OCI-LY7 (cell line): Measurements from ENCODE around the gene GPR78. TPM values are rescaled to one million over a fixed set of nuclear protein-coding genes. Genes with fewer than 3 reads are reported as not detected.

Experiments used
- BruUV-seq: library from RNA; stranded (reverse); fragments of 400-500 nt; replicated peaks from 2 replicates; lab custom pipeline; 2021; lab: Mats Ljungman, UMichigan
- CTCF ChIA-PET: fragments of 300-600 bp; sonication (Branson Sonifier 250); formaldehyde crosslinking; loops from one replicate; lab custom pipeline; 2022; ENCODE audit warnings: antibody characterized with exemption; ENCODE audit not compliant: unreplicated experiment; lab: Charles Lee
- POLR2A ChIA-PET: fragments of 300-600 bp; sonication (Branson Sonifier 250); formaldehyde crosslinking; loops from one replicate; lab custom pipeline; 2022; ENCODE audit warnings: antibody characterized with exemption; lab: Charles Lee
- DNase-seq: peaks from one replicate; pipeline ENCODE4 v3.0.0-alpha.2; 2015; ENCODE audit warnings: low spot score
- H2AFZ ChIP-seq: fragments of 200-600 bp; sonication (generic), shearing (Covaris generic); 2 replicates; pipeline ENCODE4 v1.6.1; 2014; ENCODE audit warnings: mild to moderate bottlenecking, antibody characterized with exemption, low read length, moderate library complexity
- H3K27ac ChIP-seq: fragments of 200-600 bp; sonication (generic); 2 replicates; pipeline ENCODE4 v1.5.1; 2014; ENCODE audit warnings: mixed run types, low read depth, mild to moderate bottlenecking, moderate library complexity, low read length, inconsistent platforms; ENCODE audit not compliant: poor library complexity, severe bottlenecking
- H3K36me3 ChIP-seq: fragments of 200-600 bp; sonication (generic); 2 replicates; pipeline ENCODE4 v1.6.1; 2014; ENCODE audit warnings: mild to moderate bottlenecking, antibody characterized with exemption, low read length, moderate library complexity, mixed read lengths; ENCODE audit not compliant: insufficient read depth
- H3K4me1 ChIP-seq: fragments of 200-600 bp; sonication (generic); 2 replicates; pipeline ENCODE4 v1.5.1; 2014; ENCODE audit warnings: mild to moderate bottlenecking, low read length; ENCODE audit not compliant: insufficient read depth, poor library complexity, severe bottlenecking
- H3K4me2 ChIP-seq: fragments of 200-600 bp; sonication (generic); 2 replicates; pipeline ENCODE4 v1.6.1; 2014; ENCODE audit warnings: mild to moderate bottlenecking, low read length
- H3K4me3 ChIP-seq: fragments of 200-600 bp; sonication (generic); 2 replicates; pipeline ENCODE4 v1.5.1; 2014; ENCODE audit warnings: mild to moderate bottlenecking, low read depth, low read length; ENCODE audit not compliant: poor library complexity, severe bottlenecking
- H3K79me2 ChIP-seq: fragments of 200-600 bp; sonication (generic); 2 replicates; pipeline ENCODE4 v1.6.1; 2016; ENCODE audit warnings: low read depth, mild to moderate bottlenecking, low read length, moderate library complexity, mixed read lengths; ENCODE audit not compliant: insufficient read depth
- H3K9me2 ChIP-seq: fragments of 200-600 bp; sonication (generic); 2 replicates; pipeline ENCODE4 v1.6.1; 2016; ENCODE audit warnings: mild to moderate bottlenecking, low read length, mixed read lengths; ENCODE audit not compliant: insufficient read depth
- H3K9me3 ChIP-seq: fragments of 200-600 bp; sonication (generic); 2 replicates; pipeline ENCODE4 v1.6.1; 2014; ENCODE audit warnings: mild to moderate bottlenecking, mixed run types, low read length, mixed read lengths
- H4K20me1 ChIP-seq: fragments of 200-600 bp; sonication (generic); 2 replicates; pipeline ENCODE4 v1.6.1; 2014; ENCODE audit warnings: mild to moderate bottlenecking, antibody characterized with exemption, low read length, moderate library complexity, mixed read lengths; ENCODE audit not compliant: insufficient read depth
- CTCF ChIP-seq: fragments of 200-600 bp; sonication (generic); conservative IDR thresholded peaks from 2 replicates; pipeline ENCODE4 v1.5.1; 2014; ENCODE audit warnings: mild to moderate bottlenecking, antibody characterized with exemption, low read length, moderate library complexity, mixed read lengths
- EZH2phosphoT487 ChIP-seq: fragments of 200-600 bp; sonication (generic); IDR thresholded peaks from 2 replicates; pipeline ENCODE4 v1.6.1; 2018; ENCODE audit warnings: low read depth, borderline replicate concordance, mild to moderate bottlenecking, mixed run types, antibody characterized with exemption, low read length, moderate library complexity, mixed read lengths
- intact Hi-C: fragments of 100-400 bp; cut with micrococcal nuclease; formaldehyde crosslinking; loops from one replicate; pipeline ENCODE4 v1.10.0; 2022; ENCODE audit not compliant: unreplicated experiment
- total RNA-seq, 2 experiments: library from RNA; depleted of rRNA in 1 of 2; stranded (reverse); fragments of >200 nt in 1 of 2; shearing (Covaris generic) in 1 of 2; gene quantifications; 2 replicates each; pipeline ENCODE4 v1.2.3, GENCODE V29; 2014 to 2022

Gene GPR78
- total RNA-seq, 2 experiments from 2014 or later, result not detected

DNA sequence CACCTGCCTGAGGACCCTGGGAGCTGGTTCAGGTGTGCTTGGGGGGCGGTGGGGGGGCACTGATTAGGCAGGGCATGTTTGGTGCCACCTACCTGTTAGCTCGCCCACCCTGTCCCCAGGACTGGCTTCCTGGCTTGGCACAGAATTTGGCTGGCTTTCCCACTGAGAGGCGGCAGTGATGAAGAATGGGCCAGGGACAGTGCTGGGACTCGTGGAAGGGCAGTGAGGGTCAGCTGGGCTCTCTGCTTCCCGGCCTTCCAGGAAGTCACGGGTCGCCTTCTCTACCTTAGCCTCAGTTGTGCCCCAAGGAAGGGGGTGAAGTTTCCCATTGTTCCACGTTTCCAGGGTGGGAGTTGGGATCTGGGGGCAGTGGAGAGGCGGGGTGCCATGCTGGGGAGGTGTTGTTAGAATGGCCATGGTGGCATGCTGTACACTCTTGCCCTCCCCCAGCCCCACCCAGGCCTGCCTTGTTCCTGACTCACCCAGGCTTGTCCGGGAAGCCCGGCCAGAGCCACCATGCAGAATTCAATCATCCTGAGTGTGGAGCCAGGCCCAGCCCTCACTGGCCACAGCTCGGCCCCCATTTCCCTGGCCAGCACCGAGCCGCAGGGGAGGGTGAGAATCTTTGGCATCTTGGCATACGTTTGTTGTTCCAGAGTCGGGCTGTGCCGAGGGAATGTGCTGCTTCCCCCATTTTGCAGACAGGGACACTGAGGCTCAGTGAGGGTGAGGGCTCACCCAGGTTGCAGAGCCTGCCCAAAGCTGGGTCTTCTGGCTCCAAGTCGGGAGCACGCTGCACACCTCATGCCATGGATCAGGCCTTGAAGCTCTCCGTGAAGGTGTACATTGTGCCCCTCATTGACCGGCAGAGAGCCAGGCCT lies 21.9 kb upstream of the GPR78 start:
- no peaks in the 10 kb centered on the region for H4K20me1 ChIP-seq
- intact Hi-C loops, result no loop called here
- no peak for TF ChIP-seq CTCF
- no peak for TF ChIP-seq EZH2phosphoT487
- H3K27ac ChIP-seq, result no peak overlapping the region
- no peak overlapping the region for H2AFZ ChIP-seq
- H3K79me2 ChIP-seq, result no peaks in the 10 kb centered on the region
- no peaks in the 10 kb centered on the region for H3K9me3 ChIP-seq
- H3K9me2 ChIP-seq, result no peaks in the 10 kb centered on the region
- no peaks in the 10 kb centered on the region for H3K4me1 ChIP-seq
- CTCF ChIA-PET, result no interaction called here
- H3K4me2 ChIP-seq, result no peak overlapping the region
- no TSS peak for BruUV-seq
- no peak for DNase-seq
- POLR2A ChIA-PET, result interaction anchor here (0.9 kb wide), 1 partner anchor 12 kb away, joined by 3 read pairs; no protein-coding TSS in a partner anchor
- no peaks in the 10 kb centered on the region for H3K36me3 ChIP-seq
- no peak overlapping the region for H3K4me3 ChIP-seq

DNA sequence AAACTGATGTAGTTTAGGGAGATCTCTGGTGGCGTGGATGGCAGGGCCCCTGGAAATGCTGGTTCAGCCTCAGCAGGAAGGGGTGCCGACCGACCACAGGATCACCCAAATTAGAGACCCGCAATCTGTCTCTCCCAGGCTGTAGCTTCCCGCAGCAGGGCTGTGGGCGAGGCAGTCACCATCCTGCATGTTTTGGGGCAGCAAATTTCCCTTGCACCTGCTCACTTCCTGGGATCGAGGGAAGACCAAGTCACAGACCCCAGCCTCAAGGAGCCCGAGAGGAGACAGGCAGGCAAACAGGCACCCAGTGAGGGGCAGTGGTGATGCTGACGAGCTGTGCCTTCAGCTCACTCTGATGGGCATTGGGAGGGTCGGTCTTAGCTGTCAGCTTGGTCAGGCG lies 21.2 kb upstream of the GPR78 start:
- Histone ChIP-seq H3K4me3 (no peak overlapping the region), H3K9me2 (no peaks in the 10 kb centered on the region), H3K4me1 (no peaks in the 10 kb centered on the region), H3K27ac (no peak overlapping the region), H2AFZ (no peak overlapping the region), H3K4me2 (no peak overlapping the region), H3K36me3 (no peaks in the 10 kb centered on the region), H3K9me3 (no peaks in the 10 kb centered on the region), H4K20me1 (no peaks in the 10 kb centered on the region), H3K79me2 (no peaks in the 10 kb centered on the region)
- ChIA-PET CTCF (no interaction called here), POLR2A (interaction anchor here (0.6 kb wide), 1 partner anchor 29 kb away, joined by 3 read pairs; no protein-coding TSS in a partner anchor)
- no peak for DNase-seq
- intact Hi-C loops, result no loop called here
- TF ChIP-seq EZH2phosphoT487 (no peak), CTCF (no peak)
- BruUV-seq, result no TSS peak
